Kidney (tissue), 14 donors: ENCODE data around the gene PIGS. TPM values are rescaled to one million over a fixed set of nuclear protein-coding genes. Genes with fewer than 3 reads are reported as not detected.

Experiments used
- DNase-seq, 5 donors: peaks; one replicate each; pipeline ENCODE4 v3.0.0-alpha.2; 2013 to 2020
- FAIRE-seq: peaks from 2 replicates; lab custom pipeline; 2012; peaks lifted over from hg19 to GRCh38; lab: Jason Lieb, UNC
- H3K27ac ChIP-seq, 2 donors: one replicate each; pipeline ENCODE4 v1.7.0; 2013; ENCODE audit warnings: low read depth in 2 of 2, low read length in 2 of 2, inconsistent platforms in 1 of 2
- H3K27me3 ChIP-seq: one replicate; pipeline ENCODE4 v1.7.1; 2013; ENCODE audit warnings: low read length, inconsistent platforms; ENCODE audit not compliant: control insufficient read depth, insufficient read depth
- H3K36me3 ChIP-seq, 3 donors: one replicate each; pipeline versions ENCODE4 v1.7.0 to v1.7.1; 2013; ENCODE audit warnings: low read length in 3 of 3, control low read depth in 1 of 3, inconsistent platforms in 1 of 3; ENCODE audit not compliant: insufficient read depth in 3 of 3, control insufficient read depth in 2 of 3
- H3K4me1 ChIP-seq, 3 donors: one replicate each; pipeline versions ENCODE4 v1.7.0 to v1.7.1; 2013; ENCODE audit warnings: low read length in 3 of 3, inconsistent platforms in 1 of 3, low read depth in 1 of 3; ENCODE audit not compliant: control insufficient read depth in 2 of 3, insufficient read depth in 2 of 3
- H3K4me3 ChIP-seq, 3 donors: one replicate each; pipeline versions ENCODE4 v1.7.0 to v1.8.1; 2013; ENCODE audit warnings: low read length in 3 of 3, control low read depth in 1 of 3, inconsistent platforms in 1 of 3
- H3K9ac ChIP-seq, 3 donors: one replicate each; pipeline versions ENCODE4 v1.7.0 to v1.7.1; 2013; ENCODE audit warnings: low read length in 3 of 3, control low read depth in 1 of 3, inconsistent platforms in 1 of 3
- H3K9me3 ChIP-seq, 3 donors: one replicate each; pipeline versions ENCODE4 v1.7.0 to v1.7.1; 2013; ENCODE audit warnings: low read length in 3 of 3, control low read depth in 1 of 3, inconsistent platforms in 1 of 3; ENCODE audit not compliant: control insufficient read depth in 2 of 3, insufficient read depth in 1 of 3
- CTCF ChIP-seq: IDR thresholded peaks from 3 replicates; pipeline ENCODE4 v1.5.1; 2012; ENCODE audit warnings: mild to moderate bottlenecking, moderate library complexity, borderline replicate concordance; ENCODE audit not compliant: insufficient read depth; ENCODE audit errors: extremely low read depth
- intact Hi-C: fragments of 100-400 bp; cut with DNase I; formaldehyde crosslinking; loops from one replicate; pipeline ENCODE4 v1.11.1; 2022
- polyA plus RNA-seq: library from polyadenylated mRNA; stranded (reverse); fragments of 350-450 nt; fragmentation: Illumina TruSeq; extraction: RNeasy Lipid Tissue Mini Kit (QIAGEN cat#74804); gene quantifications from one replicate; pipeline ENCODE4 v1.2.3, GENCODE V29; 2014; ENCODE audit warnings: low read depth, low replicate concordance; ENCODE audit not compliant: insufficient read depth
- total RNA-seq: library from RNA; stranded (reverse); fragmentation: NEBNext Ultra II Directional; extraction: Animal tissue kit (Norgen Biotek cat#: 25700); gene quantifications from one replicate; pipeline ENCODE4 v1.2.1, GENCODE V29; 2021
- donor health status: control.
- donor health status: control.
- donor health status: control.
- donor health status: control.
- donor health status: control.
- donor health status: DM: yes; HTN: yes; CAD: no.
- donor health status: Normal renal cell carcinoma (clear cell type).

The PIGS gene
- total and polyA plus RNA-seq, 2 donors from 2014 or later, result 60.6 to 75.0 TPM

GRCh38 chr17:28509789-28510188, 61.5 kb downstream of the PIGS start:
- Histone ChIP-seq H3K9me3 (no peaks in the 10 kb centered on the region), H3K9ac (no peak overlapping the region), H3K36me3 (no peaks in the 10 kb centered on the region), H3K27me3 (no peaks in the 10 kb centered on the region), H3K4me3 (no peak overlapping the region), H3K27ac (no peak overlapping the region), H3K4me1 (no peaks in the 10 kb centered on the region)
- no peak for TF ChIP-seq CTCF
- DNase-seq (no peak), FAIRE-seq (no peak)
- intact Hi-C loops, result no loop called here

- no peak for TF ChIP-seq CTCF
- no peaks in the 10 kb centered on the region for H3K9me3 ChIP-seq
- no peak overlapping the region for H3K27ac ChIP-seq
- intact Hi-C loops, result no loop called here
- H3K4me1 ChIP-seq, result no peaks in the 10 kb centered on the region
- H3K4me3 ChIP-seq, result no peak overlapping the region
- no peak overlapping the region for H3K9ac ChIP-seq
- FAIRE-seq (no peak), DNase-seq (no peak)
- no peaks in the 10 kb centered on the region for H3K27me3 ChIP-seq
- H3K36me3 ChIP-seq, result no peaks in the 10 kb centered on the region
These were observed 63.1 kb downstream of the PIGS start for GRCh38 chr17:28508211-28508724.

- no peak overlapping the region for H3K4me3 ChIP-seq
- no peaks in the 10 kb centered on the region for H3K9me3 ChIP-seq
- no peak for DNase-seq
- no peaks in the 10 kb centered on the region for H3K27me3 ChIP-seq
- no peak overlapping the region for H3K9ac ChIP-seq
- no peak for FAIRE-seq
- intact Hi-C loops, result no loop called here
- TF ChIP-seq CTCF, result no peak
- H3K27ac ChIP-seq, result no peak overlapping the region
- H3K36me3 ChIP-seq, result no peaks in the 10 kb centered on the region
- H3K4me1 ChIP-seq, result no peaks in the 10 kb centered on the region
These were observed 63.6 kb downstream of the PIGS start for GRCh38 chr17:28507567-28508203.
